Measurements from ENCODE around the gene OBSCN.

DNA sequence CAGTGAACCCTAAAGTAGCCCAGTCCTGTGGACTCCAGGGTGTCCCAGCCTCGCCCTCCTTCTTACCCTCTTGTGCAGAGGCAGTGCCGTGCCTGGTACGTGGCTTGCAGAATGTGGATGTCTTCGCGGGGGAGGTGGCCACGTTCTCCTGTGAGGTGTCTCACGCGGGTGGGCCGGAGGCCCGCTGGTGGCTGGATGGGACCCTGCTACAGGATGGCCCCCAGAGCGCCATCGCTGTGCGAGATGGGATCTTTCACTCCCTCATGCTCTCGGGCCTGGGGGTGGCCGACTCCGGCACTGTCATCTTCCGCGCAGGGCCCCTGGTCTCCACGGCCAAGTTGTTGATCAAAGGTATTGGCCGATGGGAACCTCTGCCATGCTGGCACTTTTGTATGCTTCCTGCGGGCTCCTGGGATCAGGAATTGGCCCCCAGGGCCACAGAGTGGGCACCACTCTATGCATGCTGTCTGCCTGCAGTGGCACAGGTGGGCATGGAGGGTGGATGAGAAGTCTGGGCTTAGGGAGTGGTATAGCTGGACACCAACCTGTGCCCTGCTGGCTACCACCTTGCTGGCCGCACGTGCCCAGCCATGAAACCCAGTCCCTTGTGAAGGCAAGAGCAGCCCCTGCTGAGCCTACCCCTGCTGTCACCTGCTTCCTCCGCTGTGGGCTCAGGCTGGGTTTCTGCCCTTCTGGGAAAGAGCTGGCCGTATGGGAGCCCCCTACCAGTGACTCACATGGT lies 105.9 kb downstream of the OBSCN start:
- no peak for TF ChIP-seq POLR2A (IDR thresholded peaks at IDR 0.05)
- TF ChIP-seq, protein P1, sequence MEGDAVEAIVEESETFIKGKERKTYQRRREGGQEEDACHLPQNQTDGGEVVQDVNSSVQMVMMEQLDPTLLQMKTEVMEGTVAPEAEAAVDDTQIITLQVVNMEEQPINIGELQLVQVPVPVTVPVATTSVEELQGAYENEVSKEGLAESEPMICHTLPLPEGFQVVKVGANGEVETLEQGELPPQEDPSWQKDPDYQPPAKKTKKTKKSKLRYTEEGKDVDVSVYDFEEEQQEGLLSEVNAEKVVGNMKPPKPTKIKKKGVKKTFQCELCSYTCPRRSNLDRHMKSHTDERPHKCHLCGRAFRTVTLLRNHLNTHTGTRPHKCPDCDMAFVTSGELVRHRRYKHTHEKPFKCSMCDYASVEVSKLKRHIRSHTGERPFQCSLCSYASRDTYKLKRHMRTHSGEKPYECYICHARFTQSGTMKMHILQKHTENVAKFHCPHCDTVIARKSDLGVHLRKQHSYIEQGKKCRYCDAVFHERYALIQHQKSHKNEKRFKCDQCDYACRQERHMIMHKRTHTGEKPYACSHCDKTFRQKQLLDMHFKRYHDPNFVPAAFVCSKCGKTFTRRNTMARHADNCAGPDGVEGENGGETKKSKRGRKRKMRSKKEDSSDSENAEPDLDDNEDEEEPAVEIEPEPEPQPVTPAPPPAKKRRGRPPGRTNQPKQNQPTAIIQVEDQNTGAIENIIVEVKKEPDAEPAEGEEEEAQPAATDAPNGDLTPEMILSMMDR (IDR thresholded peaks at IDR 0.05): no peak

All from adrenal gland (tissue), 5 donors.